GM12878 (cell line): ENCODE data around the gene ARHGAP15. TPM values are rescaled to one million over a fixed set of nuclear protein-coding genes. Genes with fewer than 3 reads are reported as not detected.

Experiments used
- ATAC-seq: fragments of 200-7000 bp; cut with Tn5 transposase; 3 replicates; pipeline ENCODE4 v1.9.1; 2020; ENCODE audit warnings: mild to moderate bottlenecking, moderate library complexity
- BruUV-seq: library from RNA; stranded (reverse); fragments of 400-500 nt; replicated peaks from 2 replicates; lab custom pipeline; 2021; lab: Mats Ljungman, UMichigan
- CTCF ChIA-PET: fragments of 300-600 bp; sonication (Branson Sonifier 250); formaldehyde crosslinking; extraction: SDS; loops from one replicate; lab custom pipeline; 2021; ENCODE audit warnings: inconsistent platforms; lab: Yijun Ruan, JAX
- POLR2A ChIA-PET: fragments of 350-600 bp; formaldehyde crosslinking; extraction: SDS; loops from one replicate; lab custom pipeline; 2021; ENCODE audit warnings: inconsistent platforms; lab: Charles Lee
- RAD21 ChIA-PET: fragments of 300-600 bp; sonication (Branson Sonifier 250); formaldehyde crosslinking; loops from one replicate; lab custom pipeline; 2023; ENCODE audit warnings: antibody characterized with exemption; ENCODE audit not compliant: unreplicated experiment; lab: Charles Lee
- SMC1A ChIA-PET: fragments of 300-600 bp; sonication (Branson Sonifier 250); formaldehyde crosslinking; loops from one replicate; lab custom pipeline; 2023; ENCODE audit not compliant: unreplicated experiment, uncharacterized antibody; lab: Charles Lee
- DNase-seq: peaks from one replicate; pipeline ENCODE4 v3.0.0-alpha.2; 2011; ENCODE audit warnings: low read depth, low spot score
- FAIRE-seq: peaks from 3 replicates; lab custom pipeline; 2011; peaks lifted over from hg19 to GRCh38; lab: Jason Lieb, UNC
- H2AFZ ChIP-seq: 2 replicates; pipeline ENCODE4 v1.6.0; 2011; ENCODE audit warnings: low read depth, low read length, control low read depth; ENCODE audit not compliant: control insufficient read depth
- H3K27ac ChIP-seq: 2 replicates; pipeline ENCODE4 v1.5.1; 2011; ENCODE audit warnings: control low read depth; ENCODE audit not compliant: control insufficient read depth, insufficient read depth
- H3K27me3 ChIP-seq, 2 experiments: replicated peaks in 1 of 2; 2 replicates each; pipeline versions ENCODE4 v1.6.0 to v1.6.1; 2011; ENCODE audit warnings: low read length in 1 of 2; ENCODE audit not compliant: control insufficient read depth in 2 of 2, insufficient read depth in 2 of 2
- H3K36me3 ChIP-seq, 2 experiments: 2 replicates each; pipeline ENCODE4 v1.5.1; 2011; ENCODE audit warnings: low read length in 1 of 2; ENCODE audit not compliant: control insufficient read depth in 2 of 2, insufficient read depth in 2 of 2
- H3K4me1 ChIP-seq: 2 replicates; pipeline ENCODE4 v1.6.1; 2011; ENCODE audit warnings: mild to moderate bottlenecking, low read length, moderate library complexity, mixed read lengths; ENCODE audit not compliant: control insufficient read depth, insufficient read depth
- H3K4me2 ChIP-seq: 2 replicates; pipeline ENCODE4 v1.6.0; 2011; ENCODE audit warnings: control low read depth; ENCODE audit not compliant: control insufficient read depth, insufficient read depth
- H3K4me3 ChIP-seq: fragments of 200-600 bp; sonication (generic); 2 replicates; pipeline ENCODE4 v1.5.1; 2016
- H3K79me2 ChIP-seq: 2 replicates; pipeline ENCODE4 v1.6.0; 2011; ENCODE audit warnings: low read length; ENCODE audit not compliant: control insufficient read depth, insufficient read depth
- H3K9ac ChIP-seq: 2 replicates; pipeline ENCODE4 v1.8.0; 2011; ENCODE audit warnings: low read length, control low read depth, mixed read lengths; ENCODE audit not compliant: control insufficient read depth, insufficient read depth
- H3K9me3 ChIP-seq: replicated peaks from 3 replicates; pipeline ENCODE4 v1.5.1; 2011; ENCODE audit warnings: mild to moderate bottlenecking, low read length; ENCODE audit not compliant: control insufficient read depth, insufficient read depth
- H4K20me1 ChIP-seq: 2 replicates; pipeline ENCODE4 v1.6.0; 2011; ENCODE audit not compliant: control insufficient read depth, insufficient read depth
- HDGF ChIP-seq: fragments of 450-650 bp; IDR thresholded peaks from 2 replicates; pipeline ENCODE4 v1.6.1; 2016; ENCODE audit warnings: antibody characterized with exemption
- IKZF1 ChIP-seq: fragments of 450-650 bp; conservative IDR thresholded peaks from 2 replicates; pipeline ENCODE4 v1.6.1; 2017; ENCODE audit warnings: antibody characterized with exemption, mild to moderate bottlenecking
- MLLT1 ChIP-seq: fragments of 450-650 bp; IDR thresholded peaks from 2 replicates; pipeline ENCODE4 v1.6.1; 2016; ENCODE audit warnings: mild to moderate bottlenecking
- NR2F1 ChIP-seq: fragments of 450-650 bp; conservative IDR thresholded peaks from 2 replicates; pipeline ENCODE4 v1.6.1; 2017; ENCODE audit warnings: mild to moderate bottlenecking
- NRF1 ChIP-seq: conservative IDR thresholded peaks from 2 replicates; pipeline ENCODE4 v1.6.1; 2011; ENCODE audit warnings: mild to moderate bottlenecking, low read depth, low read length, improper control_type of control experiment
- PAX5 ChIP-seq: IDR thresholded peaks from 2 replicates; pipeline ENCODE4 v1.6.1; 2011; ENCODE audit warnings: low read depth, low read length, borderline replicate concordance
- RAD51 ChIP-seq: fragments of 450-650 bp; IDR thresholded peaks from 2 replicates; pipeline ENCODE4 v1.6.1; 2016; ENCODE audit warnings: moderate library complexity, mild to moderate bottlenecking, inconsistent platforms
- SIN3A ChIP-seq: IDR thresholded peaks from 2 replicates; pipeline ENCODE4 v1.6.1; 2012; ENCODE audit warnings: low read depth, low read length, improper control_type of control experiment
- SREBF2 ChIP-seq: IDR thresholded peaks from 2 replicates; pipeline ENCODE4 v1.6.1; 2012; ENCODE audit warnings: mild to moderate bottlenecking, low read length
- ZBED1 ChIP-seq: IDR thresholded peaks from 2 replicates; pipeline ENCODE4 v1.6.1; 2016; ENCODE audit warnings: borderline replicate concordance
- WGBS: methylation state at CpG from one replicate; pipeline ENCODE4 v1.1.6; 2016; ENCODE audit warnings: low lambda C conversion rate; ENCODE audit not compliant: insufficient replicate concordance, insufficient coverage; ENCODE audit errors: missing lambda C conversion rate; 5-methylcytosine and 5-hydroxymethylcytosine counted together
- in situ Hi-C: fragments of 300-500 bp; cut with MboI; formaldehyde crosslinking; loops from 9 replicates; pipeline ENCODE4 v1.14.3; 2018; ENCODE audit warnings: mixed read lengths
- intact Hi-C: fragments of 100-400 bp; cut with micrococcal nuclease; formaldehyde crosslinking; loops from one replicate; pipeline ENCODE4 v1.14.2; 2022; ENCODE audit not compliant: unreplicated experiment
- polyA plus RNA-seq, 11 experiments: library from polyadenylated mRNA; depleted of rRNA in 4 of 11; unstranded in 6 of 11; stranded (reverse) in 5 of 11; fragments of >200 nt; fragmentation: Nextera tagmentation in 4 of 11; fragmentation: Illumina TruSeq in 1 of 11; extraction: Ambion mirVana in 4 of 11; extraction: Trizol in 1 of 11; gene quantifications; 1 replicate in 1 of 11; 2 replicates in 10 of 11; pipeline versions ENCODE4 v1.2.1 to v1.2.3, GENCODE V29; 2011 to 2016; ENCODE audit warnings: inconsistent platforms in 2 of 11, missing spikeins in 2 of 11, low read depth in 1 of 11
- total RNA-seq, 4 experiments: library from RNA; depleted of rRNA in 3 of 4; stranded (reverse); fragments of >200 nt in 3 of 4; fragmentation: Illumina TruSeq in 1 of 4; extraction: Trizol in 1 of 4; gene quantifications; 2 replicates each; pipeline versions ENCODE4 v1.2.1 to v1.2.3, GENCODE V29; 2013 to 2021
- TF ChIP-seq, protein P1 (sequence below), 3 experiments: IDR thresholded peaks in 2 of 3; conservative IDR thresholded peaks in 1 of 3; 2 replicates each; pipeline ENCODE4 v1.5.1; 2011; ENCODE audit warnings: low read depth in 3 of 3, low read length in 3 of 3, mild to moderate bottlenecking in 3 of 3, control low read depth in 2 of 3, moderate library complexity in 2 of 3, inconsistent platforms in 1 of 3, mixed read lengths in 1 of 3; ENCODE audit not compliant: control insufficient read depth in 2 of 3, insufficient read depth in 1 of 3; ENCODE audit errors: extremely low read depth in 1 of 3

Gene ARHGAP15
- total and polyA plus RNA-seq, 10 of the 15 experiments (the other 5 are each of a cell fraction or from before 2014, with no cell fraction given), result 38.0 to 92.6 (median 66.7) TPM

DNA sequence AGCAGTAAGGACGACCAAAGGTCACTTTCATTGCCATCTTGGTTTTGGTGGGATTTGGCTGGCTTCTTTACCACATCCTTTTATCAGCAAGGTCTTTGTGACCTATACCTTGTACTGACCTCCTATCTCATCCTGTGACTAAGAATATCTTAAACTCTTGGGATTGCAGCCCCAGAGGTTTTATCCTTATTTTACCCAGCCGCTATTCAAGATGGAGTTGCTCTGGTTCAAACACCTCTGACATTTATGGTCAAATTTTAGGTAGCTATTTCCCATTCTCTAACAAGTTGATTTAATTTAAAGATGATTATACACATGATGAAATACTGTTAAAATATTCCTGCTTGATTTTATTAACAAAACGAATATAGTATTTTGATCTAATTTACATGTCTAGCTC is 326.1 kb downstream of the ARHGAP15 start:
- Histone ChIP-seq H2AFZ (no peak overlapping the region), H3K9ac (no peak overlapping the region), H3K4me2 (no peak overlapping the region), H3K27me3 (no peaks in the 10 kb centered on the region), H3K4me1 (no peaks in the 10 kb centered on the region), H3K79me2 (no peaks in the 10 kb centered on the region), H3K36me3 (no peaks in the 10 kb centered on the region), H3K27ac (no peak overlapping the region), H3K9me3 (no peaks in the 10 kb centered on the region), H4K20me1 (no peaks in the 10 kb centered on the region), H3K4me3 (no peak overlapping the region)
- RAD21 ChIA-PET, result no interaction called here
- no peak for TF ChIP-seq RAD51
- no peak for TF ChIP-seq ZBED1
- no peak for TF ChIP-seq HDGF
- TF ChIP-seq NRF1, result no peak
- TF ChIP-seq IKZF1, result no peak
- no peak for TF ChIP-seq PAX5
- TF ChIP-seq, protein P1, sequence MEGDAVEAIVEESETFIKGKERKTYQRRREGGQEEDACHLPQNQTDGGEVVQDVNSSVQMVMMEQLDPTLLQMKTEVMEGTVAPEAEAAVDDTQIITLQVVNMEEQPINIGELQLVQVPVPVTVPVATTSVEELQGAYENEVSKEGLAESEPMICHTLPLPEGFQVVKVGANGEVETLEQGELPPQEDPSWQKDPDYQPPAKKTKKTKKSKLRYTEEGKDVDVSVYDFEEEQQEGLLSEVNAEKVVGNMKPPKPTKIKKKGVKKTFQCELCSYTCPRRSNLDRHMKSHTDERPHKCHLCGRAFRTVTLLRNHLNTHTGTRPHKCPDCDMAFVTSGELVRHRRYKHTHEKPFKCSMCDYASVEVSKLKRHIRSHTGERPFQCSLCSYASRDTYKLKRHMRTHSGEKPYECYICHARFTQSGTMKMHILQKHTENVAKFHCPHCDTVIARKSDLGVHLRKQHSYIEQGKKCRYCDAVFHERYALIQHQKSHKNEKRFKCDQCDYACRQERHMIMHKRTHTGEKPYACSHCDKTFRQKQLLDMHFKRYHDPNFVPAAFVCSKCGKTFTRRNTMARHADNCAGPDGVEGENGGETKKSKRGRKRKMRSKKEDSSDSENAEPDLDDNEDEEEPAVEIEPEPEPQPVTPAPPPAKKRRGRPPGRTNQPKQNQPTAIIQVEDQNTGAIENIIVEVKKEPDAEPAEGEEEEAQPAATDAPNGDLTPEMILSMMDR (IDR thresholded peaks at IDR 0.05 in 2 of 3, conservative IDR thresholded peaks at IDR 0.05 in 1 of 3; ENCODE audit: control insufficient read depth in 2 of 3, extremely low read depth in 1 of 3, insufficient read depth in 1 of 3, low read depth in 3 of 3, low read length in 3 of 3), result no peak
- TF ChIP-seq MLLT1, result no peak
- no peak for TF ChIP-seq SIN3A
- no peak for TF ChIP-seq NR2F1
- no peak for TF ChIP-seq SREBF2
- intact Hi-C loops, result no loop called here
- DNase-seq (no peak), FAIRE-seq (no peak), ATAC-seq (no peak)
- SMC1A ChIA-PET, result no interaction called here
- in situ Hi-C loops, result no loop called here
- BruUV-seq, result no TSS peak
- POLR2A ChIA-PET, result no interaction called here
- 98% methylated on average over 3 of the region's 3 CpGs for WGBS
- CTCF ChIA-PET, result interaction anchor here (0.8 kb wide), 1 partner anchor 10 kb away, joined by 3 read pairs; no protein-coding TSS in a partner anchor
